Erythroblast (primary cell): ENCODE results near the gene WDR90.

Source experiments
- GATA1 ChIP-seq: IDR thresholded peaks from 2 replicates; pipeline ENCODE4 v1.6.1; 2011; ENCODE audit warnings: low read depth, mild to moderate bottlenecking, control low read depth, low read length, moderate library complexity
- POLR2A ChIP-seq: IDR thresholded peaks from 2 replicates; pipeline ENCODE4 v1.6.1; 2011; ENCODE audit warnings: mild to moderate bottlenecking, low read length

- TF ChIP-seq POLR2A = no peak
- no peak for TF ChIP-seq GATA1
These were observed 18.1 kb downstream of the WDR90 start for GRCh38 chr16:667113-667779.
